Measurements from ENCODE around the gene NECAB3.
"Not testable (repeated sequence)": the region's sequence is repeated elsewhere in the genome, so short reads cannot be mapped to it uniquely, and the experiment has no call there.

Gene NECAB3

GRCh38 chr20:33674294-33675135, at the start of gene NECAB3:
NECAB3 (minus strand) TSS chr20:33674428; CDS start chr20:33674352, 76 bp downstream.
- DNase-seq (ENCODE audit: low read depth) = peak; percentile 44

- no peak for DNase-seq (ENCODE audit: low read depth)
Measured at GRCh38 chr20:33721391-33722140, 47.3 kb upstream of the NECAB3 start.

GRCh38 chr20:33719989-33720709, 45.9 kb upstream of the NECAB3 start, which contains the start of gene PXMP4:
PXMP4 (minus strand) TSS chr20:33720310; CDS start chr20:33720207, 103 bp downstream.
- peak; percentile 73 for DNase-seq (ENCODE audit: low read depth)

GRCh38 chr20:33719277-33719988, 45.2 kb upstream of the NECAB3 start:
- no peak for DNase-seq (ENCODE audit: low read depth)

- no peak for DNase-seq (ENCODE audit: low read depth)
Measured at GRCh38 chr20:33716498-33716897, 42.3 kb upstream of the NECAB3 start.

- no peak for DNase-seq (ENCODE audit: low read depth)
Measured at GRCh38 chr20:33713865-33714367, 39.7 kb upstream of the NECAB3 start.

GRCh38 chr20:33711446-33711738, 37.2 kb upstream of the NECAB3 start:
- no peak for DNase-seq (ENCODE audit: low read depth)

- no peak for DNase-seq (ENCODE audit: low read depth)
Measured at GRCh38 chr20:33710681-33711445, 36.6 kb upstream of the NECAB3 start.

- DNase-seq (ENCODE audit: low read depth) = no peak
Measured at GRCh38 chr20:33709905-33710541, 35.8 kb upstream of the NECAB3 start.

- no peak for DNase-seq (ENCODE audit: low read depth)
Measured at GRCh38 chr20:33709398-33709797, 35.2 kb upstream of the NECAB3 start.

GRCh38 chr20:33707668-33708067, 33.4 kb upstream of the NECAB3 start:
- no peak for DNase-seq (ENCODE audit: low read depth)

GRCh38 chr20:33704197-33704924, 30.1 kb upstream of the NECAB3 start:
- no peak for DNase-seq (ENCODE audit: low read depth)

- no peak for DNase-seq (ENCODE audit: low read depth)
Measured at GRCh38 chr20:33703498-33704137, 29.4 kb upstream of the NECAB3 start.

GRCh38 chr20:33702861-33703260, 28.6 kb upstream of the NECAB3 start:
- DNase-seq (ENCODE audit: low read depth) = no peak

- no peak for DNase-seq (ENCODE audit: low read depth)
Measured at GRCh38 chr20:33701629-33702450, 27.6 kb upstream of the NECAB3 start.

GRCh38 chr20:33700696-33701441, 26.6 kb upstream of the NECAB3 start:
- not testable (repeated sequence) for DNase-seq (ENCODE audit: low read depth)

GRCh38 chr20:33698966-33699365, 24.7 kb upstream of the NECAB3 start:
- not testable (repeated sequence) for DNase-seq (ENCODE audit: low read depth)

GRCh38 chr20:33697129-33697528, 22.9 kb upstream of the NECAB3 start:
- no peak for DNase-seq (ENCODE audit: low read depth)
